M059J (cell line): ENCODE measurements around the gene MYOCD. TPM values are rescaled to one million over a fixed set of nuclear protein-coding genes. Genes with fewer than 3 reads are reported as not detected.
"Not testable (repeated sequence)": the region's sequence is repeated elsewhere in the genome, so short reads cannot be mapped to it uniquely, and the experiment has no call there.

Source experiments
- DNase-seq: peaks from one replicate; pipeline ENCODE4 v3.0.0-alpha.2; 2012; ENCODE audit warnings: low read depth
- total RNA-seq: library from RNA; depleted of rRNA; stranded (reverse); fragments of >200 nt; shearing (Covaris generic); gene quantifications from 2 replicates; pipeline ENCODE4 v1.2.3, GENCODE V29; 2014; rRNA removed

MYOCD gene, protein sequence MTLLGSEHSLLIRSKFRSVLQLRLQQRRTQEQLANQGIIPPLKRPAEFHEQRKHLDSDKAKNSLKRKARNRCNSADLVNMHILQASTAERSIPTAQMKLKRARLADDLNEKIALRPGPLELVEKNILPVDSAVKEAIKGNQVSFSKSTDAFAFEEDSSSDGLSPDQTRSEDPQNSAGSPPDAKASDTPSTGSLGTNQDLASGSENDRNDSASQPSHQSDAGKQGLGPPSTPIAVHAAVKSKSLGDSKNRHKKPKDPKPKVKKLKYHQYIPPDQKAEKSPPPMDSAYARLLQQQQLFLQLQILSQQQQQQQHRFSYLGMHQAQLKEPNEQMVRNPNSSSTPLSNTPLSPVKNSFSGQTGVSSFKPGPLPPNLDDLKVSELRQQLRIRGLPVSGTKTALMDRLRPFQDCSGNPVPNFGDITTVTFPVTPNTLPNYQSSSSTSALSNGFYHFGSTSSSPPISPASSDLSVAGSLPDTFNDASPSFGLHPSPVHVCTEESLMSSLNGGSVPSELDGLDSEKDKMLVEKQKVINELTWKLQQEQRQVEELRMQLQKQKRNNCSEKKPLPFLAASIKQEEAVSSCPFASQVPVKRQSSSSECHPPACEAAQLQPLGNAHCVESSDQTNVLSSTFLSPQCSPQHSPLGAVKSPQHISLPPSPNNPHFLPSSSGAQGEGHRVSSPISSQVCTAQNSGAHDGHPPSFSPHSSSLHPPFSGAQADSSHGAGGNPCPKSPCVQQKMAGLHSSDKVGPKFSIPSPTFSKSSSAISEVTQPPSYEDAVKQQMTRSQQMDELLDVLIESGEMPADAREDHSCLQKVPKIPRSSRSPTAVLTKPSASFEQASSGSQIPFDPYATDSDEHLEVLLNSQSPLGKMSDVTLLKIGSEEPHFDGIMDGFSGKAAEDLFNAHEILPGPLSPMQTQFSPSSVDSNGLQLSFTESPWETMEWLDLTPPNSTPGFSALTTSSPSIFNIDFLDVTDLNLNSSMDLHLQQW
- 1.5 and 1.8 TPM in 2 replicates for total RNA-seq

DNA sequence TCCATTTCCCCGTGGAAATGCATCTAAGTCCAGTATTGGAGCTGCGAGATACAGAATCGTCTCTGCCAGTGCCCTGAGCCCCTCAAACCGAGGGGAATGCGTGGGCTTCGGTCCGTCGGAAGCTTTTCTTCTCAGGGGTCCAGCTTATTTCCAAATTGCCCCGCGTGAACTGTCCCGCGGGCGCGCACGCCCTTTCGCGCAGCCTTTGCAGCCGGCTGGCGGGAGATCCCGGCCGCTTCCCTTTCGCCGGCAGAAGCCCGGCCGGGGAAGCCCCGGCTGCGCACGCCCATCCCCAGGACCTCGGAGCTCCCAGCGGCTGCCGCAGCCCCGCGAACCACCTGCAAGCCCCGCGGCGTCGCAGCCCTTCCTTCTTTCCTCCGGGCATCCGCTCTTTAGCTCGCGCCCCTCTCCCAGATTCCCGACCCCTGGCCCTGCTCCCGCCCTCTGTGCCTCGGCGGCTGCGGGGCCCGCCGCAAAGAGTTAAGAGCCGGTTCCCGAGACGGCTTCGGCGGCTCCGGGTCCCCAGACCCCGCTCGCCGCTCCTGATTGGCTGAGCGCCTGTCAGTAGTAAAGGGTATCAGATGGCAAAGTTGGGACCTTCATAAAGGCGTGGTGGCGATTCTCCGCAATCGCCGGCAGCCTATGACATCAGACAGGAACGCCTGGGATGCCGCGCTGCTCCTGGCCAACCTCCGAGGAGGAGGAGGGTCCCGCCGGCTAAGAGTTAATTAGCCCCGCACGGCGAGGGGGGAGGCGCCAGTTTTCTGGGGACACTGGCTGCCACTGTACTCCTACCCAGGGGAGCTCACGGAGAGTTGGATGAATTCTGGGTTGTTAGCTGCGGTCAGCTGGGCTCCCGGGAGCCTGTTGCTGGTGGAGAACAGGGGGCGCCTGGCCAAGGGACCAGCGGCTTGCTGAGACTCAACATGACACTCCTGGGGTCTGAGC, at the start of gene MYOCD:
TSS of gene MYOCD (plus strand) at position 628 of the 948 bp plus-strand sequence. CDS start at position 927, 299 bp downstream.
- peak; percentile 31 for DNase-seq

DNA sequence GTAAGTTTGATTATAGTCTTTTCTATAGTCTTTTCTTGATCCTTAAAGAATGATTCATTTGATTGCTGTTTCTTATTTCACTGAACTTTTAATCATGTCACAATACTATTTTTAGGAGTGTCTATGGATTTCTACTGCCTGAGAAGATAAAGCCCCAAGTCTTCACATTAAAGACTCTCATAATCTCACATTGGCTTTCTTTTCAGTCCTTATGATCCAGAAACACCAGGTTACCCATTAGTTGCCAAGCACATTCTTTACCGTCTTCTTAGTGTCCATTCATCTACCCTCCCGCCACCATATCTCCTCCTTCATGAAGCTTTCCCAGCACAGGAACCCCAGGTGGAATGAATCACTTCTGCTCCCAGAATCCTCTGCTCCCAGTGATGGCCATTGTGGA, 49.5 kb upstream of the MYOCD start:
- DNase-seq, result no peak

DNA sequence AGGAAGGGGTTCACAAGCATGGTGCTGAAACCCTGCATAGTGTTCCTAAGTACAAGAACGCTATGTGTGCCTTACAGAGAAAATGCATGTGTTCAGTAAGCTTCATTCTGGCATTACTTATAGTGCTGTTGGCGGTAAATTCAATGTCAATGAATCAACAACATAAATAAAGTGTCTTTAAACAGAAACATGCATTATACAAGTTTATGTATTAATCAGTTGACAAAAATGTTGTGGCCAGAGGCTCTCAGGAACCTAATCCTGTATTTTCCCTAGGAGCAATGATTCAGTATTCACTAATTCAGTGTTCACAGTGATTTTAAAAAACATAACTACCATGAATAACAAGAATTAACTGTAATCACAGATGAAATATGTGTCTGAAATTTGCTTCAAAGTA, 47.1 kb upstream of the MYOCD start:
- DNase-seq, result peak; percentile 70

- peak; percentile 51 for DNase-seq
Measured at GRCh38 chr17:12619459-12620199, 46.1 kb upstream of the MYOCD start.

- DNase-seq, result peak; percentile 90
Measured at GRCh38 chr17:12620200-12620720, 45.4 kb upstream of the MYOCD start.

DNA sequence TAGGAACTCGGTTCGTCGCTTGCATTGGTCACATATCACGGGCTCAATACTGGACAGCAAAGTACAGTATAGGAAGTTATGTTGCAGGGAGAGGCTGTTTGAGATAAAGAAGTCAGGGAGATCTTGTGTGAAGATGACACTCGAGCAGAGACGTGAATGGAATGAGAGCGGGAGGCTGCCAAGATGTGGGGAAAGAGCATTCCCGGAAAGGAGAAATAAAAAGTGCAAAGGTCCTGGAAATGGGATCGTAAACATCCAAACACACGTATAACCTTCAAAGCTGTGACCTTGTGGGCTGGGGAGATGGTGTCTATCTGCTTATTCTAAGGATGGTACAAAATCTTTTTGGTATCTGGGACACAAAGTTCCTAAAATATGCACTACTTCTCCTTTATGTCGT, 43.0 kb upstream of the MYOCD start:
- no peak for DNase-seq

DNA sequence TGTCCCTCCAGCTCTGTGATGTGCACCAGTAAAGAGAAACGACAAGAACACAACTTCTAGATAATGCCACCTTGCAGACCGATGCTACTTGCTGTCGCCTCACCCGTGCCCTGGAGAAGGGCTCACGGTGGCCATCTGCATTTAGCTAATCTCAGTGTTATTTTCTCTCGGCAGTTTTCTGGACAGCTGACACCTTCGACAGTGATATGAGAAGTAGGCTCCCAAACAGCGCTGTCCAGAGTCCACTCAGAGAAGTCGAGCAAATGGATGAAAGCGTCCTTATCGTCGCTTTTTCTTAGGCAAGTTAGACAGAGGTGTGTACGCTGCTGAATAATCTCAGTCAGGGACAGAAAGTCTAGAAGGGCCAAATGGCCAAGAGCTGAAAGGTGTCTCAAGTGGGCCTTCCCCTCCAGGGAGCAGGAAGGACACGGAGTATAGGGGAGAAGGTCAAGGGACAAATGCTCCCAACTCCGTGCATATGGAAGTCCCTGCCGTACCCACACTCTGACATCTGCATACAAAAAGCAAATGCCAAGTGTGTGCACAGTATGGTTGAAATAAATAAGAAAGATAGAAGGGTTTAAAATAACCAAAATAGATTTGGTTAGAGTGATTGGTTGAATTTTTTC, 42.4 kb upstream of the MYOCD start:
- no peak for DNase-seq

- no peak for DNase-seq
Measured at GRCh38 chr17:12624211-12624610, 41.5 kb upstream of the MYOCD start.

DNA sequence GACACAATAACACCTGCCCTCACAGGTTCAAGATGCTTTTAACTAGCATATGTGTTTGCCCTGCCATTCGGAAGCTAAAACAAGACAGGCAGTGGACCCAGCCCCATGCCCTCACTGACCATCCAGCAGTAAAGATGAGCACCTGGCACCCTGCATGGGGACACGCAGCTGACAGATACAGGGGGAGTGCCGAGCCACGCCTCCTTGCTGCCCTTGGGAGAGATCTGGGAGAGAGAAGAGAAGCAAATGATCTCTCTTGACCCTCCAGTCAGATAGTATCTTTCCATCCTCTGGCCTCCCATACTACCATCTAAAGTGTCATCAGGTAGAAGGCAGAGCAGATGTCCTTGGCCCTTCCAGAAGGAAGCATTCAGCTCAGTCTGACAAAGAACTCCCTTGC, 40.6 kb upstream of the MYOCD start:
- no peak for DNase-seq

- peak; percentile 98 for DNase-seq
Measured at GRCh38 chr17:12627177-12627629, 38.5 kb upstream of the MYOCD start.

DNA sequence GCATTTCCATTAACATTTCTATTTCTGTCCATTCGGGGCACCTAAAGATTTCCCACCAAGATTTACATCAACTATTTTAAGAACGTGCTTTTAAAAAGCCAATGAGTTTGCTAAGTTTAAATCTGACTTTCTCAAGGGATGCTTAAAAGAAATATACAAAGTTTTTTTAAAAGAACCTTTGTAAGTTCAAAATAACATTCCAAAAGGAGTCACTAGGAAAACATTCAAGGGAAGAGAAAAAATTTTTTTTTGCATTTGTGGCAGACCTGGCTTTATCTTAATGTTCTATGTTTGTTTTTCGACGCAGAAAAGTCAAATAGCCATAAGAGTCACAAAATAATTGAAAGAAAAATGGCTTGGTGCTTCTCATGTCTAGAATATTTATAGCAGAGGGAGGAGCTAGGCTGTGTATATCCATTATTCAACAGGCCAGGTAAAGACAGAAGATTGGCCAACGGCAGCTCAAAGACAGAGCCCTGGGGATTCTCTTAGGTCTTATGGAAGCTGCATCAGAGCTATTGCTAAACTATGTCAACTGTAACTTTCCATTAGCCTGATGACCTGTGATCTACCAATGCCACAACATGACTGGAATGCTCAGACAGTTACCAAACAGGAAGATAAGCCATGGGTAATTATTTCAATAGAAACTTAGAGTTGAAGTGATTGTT, 37.8 kb upstream of the MYOCD start:
- DNase-seq, result peak; percentile 83

DNA sequence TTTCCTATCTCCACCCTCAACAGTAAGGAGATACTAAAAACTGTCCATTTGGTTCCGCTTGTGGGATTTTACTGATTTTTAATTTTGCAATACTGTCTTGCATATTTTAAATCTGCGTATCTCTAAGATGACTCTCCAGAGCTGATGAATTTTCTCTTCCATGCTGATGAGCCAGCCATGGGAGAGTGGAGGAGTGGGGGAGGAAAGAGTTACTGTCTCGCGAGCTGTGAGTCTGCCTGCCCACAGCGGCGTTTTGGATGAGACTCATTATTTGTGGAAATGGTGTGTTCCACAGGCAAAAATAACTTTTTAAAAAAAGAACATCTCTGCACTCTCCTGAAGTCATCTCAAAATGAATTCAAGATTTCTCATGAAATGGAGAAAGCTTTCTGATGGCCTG, 34.6 kb upstream of the MYOCD start:
- DNase-seq, result peak; percentile 48

DNA sequence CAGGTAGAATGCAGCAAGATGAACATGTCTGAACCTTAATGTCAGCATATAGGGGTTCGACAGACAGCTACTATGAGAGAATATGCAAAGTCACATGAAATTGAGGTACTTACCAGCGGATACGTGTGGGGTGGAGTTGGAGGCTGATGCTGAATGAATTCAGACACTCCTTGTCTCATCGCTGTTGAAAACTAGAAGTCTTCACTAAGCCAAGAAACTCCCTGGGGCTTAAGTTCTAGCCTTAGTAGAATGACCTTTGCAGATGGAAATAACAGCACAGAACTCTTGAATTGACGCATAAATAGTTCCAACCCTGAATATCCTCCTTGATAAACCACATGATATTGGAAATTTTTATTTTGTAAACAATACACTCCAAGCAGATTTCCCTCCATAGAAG, 32.9 kb upstream of the MYOCD start:
- DNase-seq, result no peak

DNA sequence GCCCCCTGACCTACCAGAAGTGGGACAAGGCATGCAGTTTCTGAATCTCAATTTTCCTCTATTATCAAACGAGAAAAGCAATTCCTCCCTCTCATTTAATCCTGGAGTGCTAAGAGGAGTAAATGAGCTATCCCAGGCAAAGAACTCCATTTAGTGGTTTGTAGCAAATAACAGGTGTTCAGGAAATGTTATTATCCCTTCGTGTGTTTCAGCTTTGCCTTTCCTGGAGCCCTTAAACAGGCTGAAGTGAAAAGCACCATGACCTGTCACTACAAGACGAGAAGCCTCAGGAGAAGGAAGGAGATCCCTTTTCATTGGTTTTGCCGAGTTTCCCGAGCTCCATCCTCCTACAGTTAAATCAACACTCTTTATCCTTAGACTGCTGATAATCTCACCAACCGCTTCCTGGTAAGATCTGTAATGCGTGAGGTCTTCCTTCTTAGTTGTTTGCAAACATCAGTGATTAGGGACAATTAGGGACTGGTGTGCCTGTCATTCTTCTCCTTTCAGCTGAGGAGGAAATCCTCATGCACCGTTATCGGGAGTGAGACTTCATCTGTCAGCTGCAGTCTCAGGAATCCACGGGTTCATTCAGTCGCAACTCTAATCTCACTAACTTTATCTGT, 30.8 kb upstream of the MYOCD start:
- DNase-seq, result no peak

- not testable (repeated sequence) for DNase-seq
Measured at GRCh38 chr17:12635996-12636395, 29.7 kb upstream of the MYOCD start.

DNA sequence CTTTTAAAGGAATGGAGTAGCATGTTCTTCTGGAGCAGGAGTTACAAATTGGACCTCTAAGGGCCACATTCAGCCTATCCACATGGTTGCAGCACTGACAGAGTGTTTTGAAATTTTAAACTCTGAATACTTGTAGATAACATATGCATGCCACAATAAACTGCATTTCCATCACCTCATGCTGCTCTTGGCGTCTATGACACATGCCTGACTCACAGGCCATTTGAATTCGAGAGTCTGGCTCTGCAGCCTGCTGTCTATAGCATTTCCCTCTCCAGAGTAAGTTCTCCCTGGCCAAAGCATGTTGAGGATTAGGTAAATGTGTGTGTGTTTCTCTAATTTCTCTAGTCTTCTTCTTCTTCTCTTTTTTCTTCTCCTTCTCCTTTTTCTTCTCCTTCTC, 28.7 kb upstream of the MYOCD start:
- peak; percentile 93 for DNase-seq

- no peak for DNase-seq
Measured at GRCh38 chr17:12637745-12638651, 27.7 kb upstream of the MYOCD start.

GRCh38 chr17:12640364-12640763, 25.3 kb upstream of the MYOCD start:
- DNase-seq, result no peak
